OCI-LY1 (cell line): ENCODE measurements around the gene BMPR1B.

Source experiments
- H2AFZ ChIP-seq: fragments of 200-600 bp; sonication (generic), shearing (Covaris generic); 2 replicates; pipeline ENCODE4 v1.6.0; 2014; ENCODE audit warnings: antibody characterized with exemption, mild to moderate bottlenecking, low read length
- H3F3A ChIP-seq: fragments of 200-600 bp; sonication (generic), shearing (Covaris generic); 2 replicates; pipeline ENCODE4 v1.6.0; 2014; ENCODE audit warnings: mild to moderate bottlenecking, antibody characterized with exemption, low read length, moderate library complexity; ENCODE audit not compliant: insufficient read depth
- H3K27ac ChIP-seq: fragments of 200-600 bp; sonication (generic); 2 replicates; pipeline ENCODE4 v1.5.1; 2014; ENCODE audit warnings: low read length, mixed run types, mild to moderate bottlenecking, low read depth; ENCODE audit not compliant: poor library complexity, severe bottlenecking
- H3K27me3 ChIP-seq: fragments of 200-600 bp; sonication (generic); 2 replicates; pipeline ENCODE4 v1.6.0; 2014; ENCODE audit warnings: antibody characterized with exemption, mild to moderate bottlenecking, low read length, moderate library complexity; ENCODE audit not compliant: insufficient read depth
- H3K36me3 ChIP-seq: fragments of 200-600 bp; sonication (generic); 2 replicates; pipeline ENCODE4 v1.6.1; 2014; ENCODE audit warnings: mild to moderate bottlenecking, antibody characterized with exemption, low read length, moderate library complexity, mixed read lengths; ENCODE audit not compliant: insufficient read depth
- H3K4me1 ChIP-seq: fragments of 200-600 bp; sonication (generic); 2 replicates; pipeline ENCODE4 v1.5.1; 2014; ENCODE audit warnings: mild to moderate bottlenecking, low read length, moderate library complexity; ENCODE audit not compliant: insufficient read depth, severe bottlenecking
- H3K4me2 ChIP-seq: fragments of 200-600 bp; sonication (generic), shearing (Covaris generic); 2 replicates; pipeline ENCODE4 v1.6.1; 2014; ENCODE audit warnings: low read length
- H3K4me3 ChIP-seq: fragments of 200-600 bp; sonication (generic); 2 replicates; pipeline ENCODE4 v1.5.1; 2014; ENCODE audit warnings: low read length, low read depth, mild to moderate bottlenecking, mixed read lengths; ENCODE audit not compliant: poor library complexity, severe bottlenecking
- H3K79me2 ChIP-seq: fragments of 200-600 bp; shearing (Covaris generic); 2 replicates; pipeline ENCODE4 v1.6.1; 2016; ENCODE audit warnings: mixed run types, low read length, mixed read lengths; ENCODE audit not compliant: insufficient read depth
- H3K9ac ChIP-seq: fragments of 200-600 bp; sonication (generic), shearing (Covaris generic); 2 replicates; pipeline ENCODE4 v1.6.1; 2014; ENCODE audit warnings: mild to moderate bottlenecking, low read length, mixed read lengths
- H3K9me2 ChIP-seq: fragments of 200-600 bp; sonication (generic), shearing (Covaris generic); 2 replicates; pipeline ENCODE4 v1.6.1; 2014; ENCODE audit warnings: low read depth, mild to moderate bottlenecking, low read length, mixed read lengths
- H3K9me3 ChIP-seq: fragments of 200-600 bp; shearing (Covaris generic); 2 replicates; pipeline ENCODE4 v1.6.1; 2014; ENCODE audit warnings: low read length, mixed read lengths
- H4K20me1 ChIP-seq: fragments of 200-600 bp; sonication (generic), shearing (Covaris generic); 2 replicates; pipeline ENCODE4 v1.6.0; 2016; ENCODE audit warnings: mild to moderate bottlenecking, low read length; ENCODE audit not compliant: insufficient read depth
- CTCF ChIP-seq: fragments of 200-600 bp; sonication (generic), shearing (Covaris generic); IDR thresholded peaks from 2 replicates; pipeline ENCODE4 v1.5.1; 2017; ENCODE audit warnings: mild to moderate bottlenecking, antibody characterized with exemption, low read length, moderate library complexity, mixed read lengths
- EZH2 ChIP-seq: fragments of 200-600 bp; sonication (generic), shearing (Covaris generic); IDR thresholded peaks from 2 replicates; pipeline ENCODE4 v1.8.0; 2017; ENCODE audit warnings: borderline replicate concordance, mixed run types, mild to moderate bottlenecking, antibody characterized with exemption, low read length, moderate library complexity, mixed read lengths

Gene BMPR1B

GRCh38 chr4:94962484-94962883 lies 204.7 kb downstream of the BMPR1B start:
- no peaks in the 10 kb centered on the region for H4K20me1 ChIP-seq
- no peak overlapping the region for H3K27ac ChIP-seq
- H3K27me3 ChIP-seq: no peaks in the 10 kb centered on the region
- TF ChIP-seq CTCF (no peak), EZH2 (no peak)
- H3K4me1 ChIP-seq: no peaks in the 10 kb centered on the region
- H2AFZ ChIP-seq: no peak overlapping the region
- H3K9ac ChIP-seq: no peak overlapping the region
- no peaks in the 10 kb centered on the region for H3K79me2 ChIP-seq
- no peaks in the 10 kb centered on the region for H3K9me3 ChIP-seq
- no peaks in the 10 kb centered on the region for H3K36me3 ChIP-seq
- no peaks in the 10 kb centered on the region for H3K9me2 ChIP-seq
- no peaks in the 10 kb centered on the region for H3F3A ChIP-seq
- H3K4me2 ChIP-seq: no peak overlapping the region
- H3K4me3 ChIP-seq: no peak overlapping the region

DNA sequence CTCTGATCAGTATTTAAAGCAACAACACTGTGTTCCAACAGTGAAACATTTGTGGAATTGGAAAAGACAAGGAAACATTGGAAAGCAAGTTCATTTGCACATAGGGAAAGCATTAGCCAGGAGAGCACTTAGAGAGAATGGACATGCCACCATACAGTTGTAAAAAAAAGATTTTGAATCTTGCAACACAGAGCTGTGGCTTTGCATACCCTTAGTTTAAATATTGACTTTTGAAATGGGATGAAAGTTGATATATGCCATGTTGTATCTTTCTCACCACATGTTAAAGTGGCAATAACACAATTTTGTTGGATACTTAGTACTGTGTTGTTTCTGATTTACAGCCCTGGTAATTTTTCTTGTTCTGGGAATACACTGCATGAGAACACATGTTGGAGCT lies 208.1 kb downstream of the BMPR1B start:
- no peaks in the 10 kb centered on the region for H3K79me2 ChIP-seq
- no peaks in the 10 kb centered on the region for H3K9me3 ChIP-seq
- no peaks in the 10 kb centered on the region for H4K20me1 ChIP-seq
- TF ChIP-seq EZH2 (no peak), CTCF (no peak)
- H3K4me2 ChIP-seq: no peak overlapping the region
- no peak overlapping the region for H3K4me3 ChIP-seq
- no peaks in the 10 kb centered on the region for H3K4me1 ChIP-seq
- no peaks in the 10 kb centered on the region for H3K27me3 ChIP-seq
- H3K27ac ChIP-seq: no peak overlapping the region
- no peaks in the 10 kb centered on the region for H3K36me3 ChIP-seq
- H3K9me2 ChIP-seq: no peaks in the 10 kb centered on the region
- no peak overlapping the region for H2AFZ ChIP-seq
- H3F3A ChIP-seq: no peaks in the 10 kb centered on the region
- no peak overlapping the region for H3K9ac ChIP-seq

- no peaks in the 10 kb centered on the region for H3K9me3 ChIP-seq
- H3K27ac ChIP-seq: no peak overlapping the region
- no peaks in the 10 kb centered on the region for H3K9me2 ChIP-seq
- H4K20me1 ChIP-seq: no peaks in the 10 kb centered on the region
- H2AFZ ChIP-seq: no peak overlapping the region
- TF ChIP-seq CTCF (no peak), EZH2 (no peak)
- H3K79me2 ChIP-seq: no peaks in the 10 kb centered on the region
- no peaks in the 10 kb centered on the region for H3K36me3 ChIP-seq
- H3K4me1 ChIP-seq: no peaks in the 10 kb centered on the region
- H3K9ac ChIP-seq: no peak overlapping the region
- no peaks in the 10 kb centered on the region for H3F3A ChIP-seq
- no peak overlapping the region for H3K4me2 ChIP-seq
- H3K4me3 ChIP-seq: no peak overlapping the region
- H3K27me3 ChIP-seq: no peaks in the 10 kb centered on the region
These were observed 210.7 kb downstream of the BMPR1B start for GRCh38 chr4:94968493-94968892.
